IPS-NIHi7 (cell line): ENCODE results near the gene AP2M1.

Source experiments
- DNase-seq: peaks from one replicate; pipeline ENCODE4 v3.0.0; 2012; ENCODE audit warnings: mixed read lengths; ENCODE audit errors: extremely low spot score

The AP2M1 gene

GRCh38 chr3:184180165-184180564 is 5.5 kb downstream of the AP2M1 start:
- no peak for DNase-seq

DNA sequence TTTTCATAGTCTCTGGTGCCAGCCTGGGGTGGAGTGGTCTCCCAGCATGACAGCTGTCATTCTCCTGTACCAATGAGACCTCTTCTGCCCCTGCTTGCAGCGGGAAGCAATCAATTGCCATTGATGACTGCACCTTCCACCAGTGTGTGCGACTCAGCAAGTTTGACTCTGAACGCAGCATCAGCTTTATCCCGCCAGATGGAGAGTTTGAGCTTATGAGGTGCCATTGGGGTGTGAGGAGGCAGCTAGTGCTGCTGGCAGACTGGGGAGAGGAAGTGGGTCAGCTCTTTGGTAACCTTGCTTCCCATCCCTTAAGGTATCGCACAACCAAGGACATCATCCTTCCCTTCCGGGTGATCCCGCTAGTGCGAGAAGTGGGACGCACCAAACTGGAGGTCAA is 6.9 kb downstream of the AP2M1 start:
- DNase-seq: no peak

DNA sequence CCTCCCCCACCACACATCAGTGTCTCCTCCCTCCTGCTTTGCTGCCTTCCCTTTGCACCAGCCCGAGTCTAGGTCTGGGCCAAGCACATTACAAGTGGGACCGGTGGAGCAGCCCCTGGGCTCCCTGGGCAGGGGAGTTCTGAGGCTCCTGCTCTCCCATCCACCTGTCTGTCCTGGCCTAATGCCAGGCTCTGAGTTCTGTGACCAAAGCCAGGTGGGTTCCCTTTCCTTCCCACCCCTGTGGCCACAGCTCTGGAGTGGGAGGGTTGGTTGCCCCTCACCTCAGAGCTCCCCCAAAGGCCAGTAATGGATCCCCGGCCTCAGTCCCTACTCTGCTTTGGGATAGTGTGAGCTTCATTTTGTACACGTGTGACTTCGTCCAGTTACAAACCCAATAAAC is 9.0 kb downstream of the AP2M1 start:
- no peak for DNase-seq

DNA sequence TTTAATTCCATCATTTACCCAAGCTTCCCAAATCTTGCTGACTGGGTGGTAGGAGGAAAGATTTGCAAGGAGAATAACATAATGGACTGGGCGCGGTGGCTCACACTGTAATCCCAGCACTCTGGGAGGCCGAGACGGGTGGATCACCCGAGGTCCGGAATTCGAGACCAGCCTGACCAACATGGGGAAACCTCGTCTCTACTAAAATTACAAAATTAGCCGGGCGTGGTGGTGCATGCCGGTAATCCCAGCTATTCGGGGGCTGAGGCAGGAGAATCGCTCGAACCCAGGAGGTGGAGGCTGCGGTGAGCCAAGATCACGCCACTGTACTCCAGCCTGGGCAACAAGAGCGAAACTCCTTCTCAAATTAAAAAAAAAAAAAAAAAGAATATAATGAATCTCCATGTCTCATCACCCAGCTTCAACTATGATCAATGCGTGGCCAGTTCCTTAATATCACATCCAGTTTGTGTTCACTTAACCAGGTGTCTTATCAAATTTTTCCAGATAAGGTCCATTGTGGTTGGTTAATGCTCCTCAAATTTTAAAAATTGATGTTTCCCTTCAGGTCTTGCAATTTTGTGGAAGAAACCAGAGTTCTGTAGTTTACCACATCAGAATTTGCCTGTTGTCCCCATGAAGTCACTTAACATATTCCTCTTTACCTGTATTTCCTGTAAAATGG is 10.0 kb downstream of the AP2M1 start:
- DNase-seq: no peak

- peak; percentile 99 for DNase-seq
Observed at GRCh38 chr3:184185461-184186183, 11.0 kb downstream of the AP2M1 start.

DNA sequence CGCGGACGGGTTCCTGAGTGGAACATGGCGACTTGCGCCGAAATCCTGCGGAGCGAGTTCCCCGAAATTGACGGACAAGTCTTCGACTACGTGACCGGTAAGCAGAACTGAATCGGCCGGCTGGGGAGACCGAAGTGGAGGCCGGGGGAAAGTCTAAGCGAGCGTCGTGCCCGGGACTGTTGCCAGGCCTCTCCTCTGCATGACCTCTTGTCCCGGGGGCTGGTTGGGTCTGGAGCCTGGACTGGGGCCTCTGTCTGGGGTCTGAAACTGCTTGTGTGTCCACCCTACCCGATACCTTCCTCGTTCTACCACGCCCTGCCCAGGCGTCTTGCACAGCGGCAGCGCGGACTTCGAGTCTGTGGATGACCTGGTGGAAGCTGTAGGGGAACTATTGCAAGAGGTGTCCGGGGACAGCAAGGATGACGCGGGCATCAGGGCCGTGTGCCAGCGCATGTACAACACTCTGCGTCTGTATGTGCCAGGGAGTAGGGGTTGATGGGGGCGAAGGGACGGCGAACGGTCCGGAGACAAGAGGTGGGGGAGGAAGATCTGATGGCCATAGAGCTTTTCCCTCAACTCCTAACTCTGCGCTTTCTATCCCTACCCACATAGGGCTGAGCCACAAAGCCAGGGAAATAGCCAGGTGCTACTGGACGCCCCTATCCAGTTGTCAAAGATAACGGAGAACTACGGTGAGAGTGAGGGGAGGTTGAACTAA is 11.7 kb downstream of the AP2M1 start, which contains the start of gene ABCF3:
TSS of gene ABCF3 (plus strand) at position 16 of the 718 bp plus-strand sequence. CDS start at position 25, 9 bp downstream.
- no peak for DNase-seq

GRCh38 chr3:184186902-184187207 is 12.2 kb downstream of the AP2M1 start:
- no peak for DNase-seq

GRCh38 chr3:184188080-184188479 is 13.4 kb downstream of the AP2M1 start:
- no peak for DNase-seq

- no peak for DNase-seq
Observed at GRCh38 chr3:184189421-184189820, 14.8 kb downstream of the AP2M1 start.

DNA sequence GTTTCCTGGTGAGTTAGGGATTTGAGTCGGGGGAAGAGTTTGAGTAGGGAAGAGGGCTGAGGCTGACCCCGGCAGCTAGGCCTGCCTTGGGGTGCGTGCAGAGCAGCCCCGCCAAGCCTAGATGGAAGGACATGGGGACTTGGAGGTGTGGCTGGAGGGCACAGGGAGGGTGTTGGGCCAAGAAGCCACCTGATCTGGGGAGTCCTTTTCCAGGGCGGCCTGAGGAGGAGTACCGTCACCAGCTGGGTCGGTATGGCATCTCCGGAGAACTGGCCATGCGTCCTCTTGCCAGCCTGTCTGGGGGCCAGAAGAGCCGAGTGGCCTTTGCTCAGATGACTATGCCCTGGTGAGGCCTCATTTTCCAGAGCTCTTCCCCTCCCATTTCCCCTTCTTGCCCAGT is 18.2 kb downstream of the AP2M1 start:
- no peak for DNase-seq

GRCh38 chr3:184193991-184194539 is 19.4 kb downstream of the AP2M1 start:
- no peak for DNase-seq

DNA sequence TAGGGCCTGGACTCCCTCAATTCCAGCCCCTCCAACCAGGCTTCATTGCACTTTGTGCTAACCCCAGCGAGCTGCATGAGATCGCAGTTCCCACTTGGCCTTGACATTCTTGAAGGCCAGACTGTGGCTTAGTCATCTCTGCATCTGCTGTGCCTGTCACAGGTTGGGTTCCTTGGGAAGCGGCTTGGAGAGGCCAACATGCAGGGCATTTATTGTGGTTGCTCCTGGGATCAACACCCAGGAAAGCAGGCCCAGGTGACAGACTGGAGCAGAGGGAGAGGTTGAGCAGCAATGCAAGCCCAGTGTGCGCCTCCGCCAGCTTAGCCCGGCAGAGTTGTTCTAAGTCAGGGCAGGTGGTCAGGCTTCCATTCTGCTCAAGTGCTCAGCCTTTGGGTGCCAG is 21.9 kb downstream of the AP2M1 start:
- DNase-seq: no peak

DNA sequence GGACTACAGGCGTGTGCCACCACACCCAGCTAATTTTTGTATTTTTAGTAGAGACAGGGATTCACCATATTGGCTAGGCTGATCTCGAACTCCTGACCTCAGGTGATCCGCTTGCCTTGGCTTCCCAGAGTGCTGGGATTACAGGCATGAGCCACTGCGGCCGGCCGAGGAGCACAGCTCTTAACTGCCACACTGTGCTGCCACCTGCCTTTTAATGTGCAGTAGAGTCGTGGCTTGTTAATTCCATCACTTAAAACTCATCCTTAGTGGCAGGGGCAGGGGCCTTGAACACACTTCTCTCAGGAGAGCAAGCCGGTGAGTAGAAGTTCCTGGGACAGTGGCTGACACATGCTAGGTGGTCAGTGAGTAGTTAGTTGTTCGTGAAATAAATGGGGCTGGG is 23.9 kb downstream of the AP2M1 start:
- no peak for DNase-seq

DNA sequence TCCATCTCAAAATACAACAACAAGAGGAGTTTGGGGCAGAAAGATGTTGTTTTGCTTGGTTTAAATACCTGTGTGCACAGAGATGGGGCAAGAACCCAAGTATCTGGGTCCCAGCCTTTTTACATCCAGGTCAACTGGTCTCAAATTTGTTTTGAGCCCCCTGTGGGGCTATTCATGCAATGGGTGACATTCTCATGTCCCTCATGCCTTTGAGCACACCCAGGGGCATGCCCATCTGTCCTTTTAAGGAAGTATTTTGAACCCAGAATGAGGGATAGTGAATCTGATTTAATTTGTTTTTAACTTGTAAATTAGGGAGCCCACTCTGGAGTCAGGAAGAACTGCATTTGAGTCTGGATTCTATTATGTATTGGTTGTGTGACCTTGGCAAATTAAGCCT is 26.2 kb downstream of the AP2M1 start:
- no peak for DNase-seq

GRCh38 chr3:184203526-184203925 is 28.9 kb downstream of the AP2M1 start:
- no peak for DNase-seq

DNA sequence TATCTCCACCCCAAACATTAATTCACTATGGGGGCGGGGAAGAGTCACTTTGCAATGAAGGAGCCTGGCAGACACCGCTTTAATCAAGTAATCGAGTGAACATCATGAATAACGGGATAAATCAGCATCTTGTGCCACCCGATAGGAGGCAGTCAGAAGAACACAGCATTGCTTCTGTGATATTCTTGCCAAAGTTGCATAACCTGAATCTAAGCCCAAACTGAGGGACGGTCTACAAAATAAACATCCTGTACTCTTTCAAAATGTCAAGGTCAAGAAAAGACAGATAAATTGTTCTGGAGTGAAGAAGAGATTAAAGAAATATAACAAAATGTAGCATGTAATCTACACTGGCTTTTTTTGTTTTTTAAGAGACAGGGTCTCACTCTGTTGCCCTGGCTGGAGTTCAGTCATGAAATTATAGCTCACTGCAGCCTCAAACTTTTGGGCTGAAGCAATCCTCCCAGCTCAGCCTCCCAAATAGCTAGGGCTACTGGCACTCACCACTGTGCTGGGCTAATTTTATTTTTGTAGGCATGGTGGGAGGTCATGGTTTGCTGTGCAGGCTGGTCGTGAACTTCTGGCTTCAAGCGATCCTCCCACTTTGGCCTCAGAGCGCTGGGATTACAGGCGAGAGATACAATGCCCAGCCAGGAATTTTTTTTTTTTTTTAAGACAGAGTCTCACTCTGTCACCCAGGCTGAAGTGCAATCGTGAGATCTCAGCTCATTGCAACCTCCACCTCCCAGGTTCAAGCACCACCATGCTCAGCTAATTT is 34.7 kb downstream of the AP2M1 start:
- DNase-seq: no peak

DNA sequence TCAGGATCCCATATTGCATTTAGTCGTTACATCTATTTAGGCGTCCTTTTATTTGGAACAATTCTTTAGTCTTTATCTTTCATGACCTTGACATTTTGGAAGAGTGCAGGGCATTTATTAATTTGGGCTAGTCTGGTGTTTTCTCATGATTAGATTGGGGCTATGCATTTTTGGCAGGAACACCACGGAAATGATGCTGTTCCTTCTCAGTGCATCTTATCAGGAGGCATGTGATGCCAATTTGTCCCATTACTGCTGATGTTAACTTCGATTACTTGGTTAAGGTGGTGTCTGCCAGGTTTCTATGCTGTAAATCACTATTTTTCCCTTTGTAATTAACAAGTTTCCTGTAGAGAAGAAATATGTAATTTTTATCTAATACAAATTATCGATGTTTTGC is 36.6 kb downstream of the AP2M1 start:
- DNase-seq: no peak

DNA sequence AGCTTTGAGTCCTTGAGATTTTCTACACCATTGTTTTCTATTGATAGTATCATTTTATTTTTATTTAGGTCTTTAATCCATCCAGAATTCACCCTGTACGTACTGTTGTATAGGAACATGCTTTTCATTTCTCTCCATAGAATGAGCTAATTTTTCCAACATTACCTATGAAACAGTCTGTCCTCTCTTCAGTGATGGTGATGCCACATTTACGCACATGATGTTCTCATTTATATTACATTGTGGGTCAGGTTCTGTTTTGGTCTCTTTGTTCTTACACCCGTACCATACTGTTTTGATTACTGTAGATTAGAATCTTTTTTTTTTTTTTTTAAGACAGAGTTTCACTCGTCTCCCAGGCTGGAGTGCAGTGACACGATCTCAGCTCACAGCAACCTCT is 37.1 kb downstream of the AP2M1 start:
- DNase-seq: no peak

- DNase-seq: no peak
Observed at GRCh38 chr3:184218814-184219213, 44.2 kb downstream of the AP2M1 start.

- no peak for DNase-seq
Observed at GRCh38 chr3:184222521-184222920, 47.9 kb downstream of the AP2M1 start.

GRCh38 chr3:184223946-184224345 is 49.3 kb downstream of the AP2M1 start:
- no peak for DNase-seq

DNA sequence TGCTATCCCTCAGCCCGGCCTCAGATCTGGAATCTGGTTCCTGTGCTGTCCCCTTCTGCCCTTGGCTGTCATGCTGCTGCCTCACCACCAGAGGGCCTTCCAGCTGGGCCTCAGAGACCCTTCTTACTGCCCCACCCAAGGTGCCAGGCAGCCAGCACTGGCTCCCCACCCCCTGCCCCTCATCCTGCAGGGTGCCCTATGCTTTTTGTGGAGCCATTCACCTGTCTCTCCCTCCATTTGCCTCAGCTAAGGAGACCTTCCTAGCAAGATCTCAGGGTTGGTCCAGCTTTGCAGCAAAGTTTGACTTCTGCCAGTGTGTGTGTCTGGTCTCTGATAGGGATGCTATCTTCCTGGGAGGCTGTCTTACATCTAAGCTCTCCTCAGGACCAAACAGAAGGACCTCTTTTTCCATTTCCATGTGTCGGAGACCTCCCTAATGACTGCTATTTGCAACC is 52.9 kb downstream of the AP2M1 start:
- peak; percentile 87 for DNase-seq
